Middle frontal gyrus (tissue), 1 donor: Measurements from ENCODE around the gene PSAPL1.

Experiments
- DNase-seq: peaks from one replicate; pipeline ENCODE4 v3.0.0-alpha.2; 2015; ENCODE audit warnings: low spot score; ENCODE audit errors: extremely low spot score

PSAPL1 gene

DNA sequence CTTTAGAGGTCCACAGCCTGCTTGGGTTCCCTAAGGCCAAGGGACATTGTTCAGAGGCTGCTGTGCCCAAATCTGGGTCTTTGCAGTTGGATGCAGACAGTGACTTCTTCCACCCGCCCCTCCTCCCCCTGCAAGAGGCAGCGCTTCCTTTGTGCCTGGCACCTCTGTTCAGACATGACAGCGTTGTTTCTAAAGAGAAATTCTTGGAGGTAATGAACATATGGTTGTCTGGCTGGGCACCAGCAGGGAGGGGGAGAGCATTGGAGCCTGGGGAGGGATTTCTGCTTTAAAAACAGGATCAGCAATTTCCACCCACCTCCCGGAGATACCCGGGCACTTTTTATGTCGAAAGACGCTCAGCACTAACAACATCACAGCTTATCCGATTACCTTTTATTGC, 51.5 kb downstream of the PSAPL1 start:
- no peak for DNase-seq

DNA sequence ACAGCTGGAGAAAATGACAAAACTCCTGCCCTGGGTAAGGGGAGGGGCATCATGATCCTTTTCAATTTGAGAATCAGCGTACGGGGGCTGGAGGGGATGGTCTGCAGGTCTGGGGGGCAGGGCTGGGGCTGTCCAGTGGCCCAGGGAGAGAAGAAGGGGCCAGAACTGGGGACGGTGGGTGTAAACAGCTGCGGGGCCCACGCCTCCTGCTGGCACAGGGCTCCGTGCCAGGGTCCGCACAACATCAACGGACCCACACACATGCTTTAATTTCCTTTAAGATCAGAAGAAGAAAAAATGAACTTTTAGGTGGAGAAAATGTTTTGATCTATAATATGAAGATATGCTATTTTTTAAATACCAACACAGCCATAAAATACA, 52.1 kb downstream of the PSAPL1 start:
- no peak for DNase-seq

- no peak for DNase-seq
Measured at GRCh38 chr4:7381890-7382633, 52.7 kb downstream of the PSAPL1 start.

GRCh38 chr4:7381221-7381889, 53.4 kb downstream of the PSAPL1 start:
- DNase-seq = no peak
